Heart left ventricle (tissue), 16 donors: ENCODE measurements around the gene TOMM20. TPM values are rescaled to one million over a fixed set of nuclear protein-coding genes. Genes with fewer than 3 reads are reported as not detected.
"Not testable (repeated sequence)": the region's sequence is repeated elsewhere in the genome, so short reads cannot be mapped to it uniquely, and the experiment has no call there.

Experiments
- ATAC-seq, 4 donors: fragments of 200-7000 bp; cut with Tn5 transposase; one replicate each; pipeline ENCODE4 v1.9.1; 2020 to 2022; ENCODE audit warnings: moderate library complexity in 4 of 4, mild to moderate bottlenecking in 3 of 4, moderate number of reproducible peaks in 1 of 4
- DNase-seq, 5 donors: peaks; one replicate each; pipeline ENCODE4 v3.0.0-alpha.2; 2020
- H3K27ac ChIP-seq, 12 donors: fragments of 200-600 bp; sonication (generic) in 4 of 12; one replicate each; pipeline versions ENCODE4 v1.5.0 to v1.8.0; 2016 to 2022; ENCODE audit warnings: mild to moderate bottlenecking in 2 of 12
- H3K27me3 ChIP-seq, 9 donors: fragments of 200-600 bp; sonication (generic) in 2 of 9; one replicate each; pipeline versions ENCODE4 v1.5.1 to v1.8.0; 2016 to 2022; ENCODE audit warnings: mild to moderate bottlenecking in 3 of 9
- H3K36me3 ChIP-seq, 9 donors: fragments of 200-600 bp; sonication (generic) in 2 of 9; one replicate each; pipeline versions ENCODE4 v1.5.0 to v1.8.0; 2018 to 2022; ENCODE audit warnings: mild to moderate bottlenecking in 2 of 9
- H3K4me1 ChIP-seq, 12 donors: fragments of 200-600 bp; sonication (generic) in 4 of 12; one replicate each; pipeline versions ENCODE4 v1.5.0 to v1.8.0; 2016 to 2022; ENCODE audit warnings: mild to moderate bottlenecking in 3 of 12
- H3K4me3 ChIP-seq, 12 donors: fragments of 200-600 bp; sonication (generic) in 4 of 12; one replicate each; pipeline versions ENCODE4 v1.5.0 to v1.8.0; 2017 to 2022; ENCODE audit warnings: mild to moderate bottlenecking in 9 of 12, moderate library complexity in 4 of 12
- H3K9me3 ChIP-seq, 12 donors: fragments of 200-600 bp; sonication (generic) in 4 of 12; one replicate each; pipeline versions ENCODE4 v1.5.0 to v1.8.0; 2016 to 2022; ENCODE audit warnings: mild to moderate bottlenecking in 1 of 12
- POLR2A ChIP-seq, 2 donors: fragments of 450-650 bp; IDR thresholded peaks; one replicate each; pipeline ENCODE4 v1.6.1; 2017; ENCODE audit warnings: antibody characterized with exemption in 2 of 2, mild to moderate bottlenecking in 2 of 2, moderate library complexity in 2 of 2
- WGBS, 4 donors: extraction: QIAGEN DNeasy Blood & Tissue Kit in 2 of 4; methylation state at CpG; one replicate each; pipeline versions ENCODE4 v1.1.5 to v1.1.7; 2013 to 2018; 5-methylcytosine and 5-hydroxymethylcytosine counted together
- intact Hi-C, 10 donors: fragments of 100-400 bp; cut with DNase I; formaldehyde crosslinking; loops; one replicate each; pipeline versions ENCODE4 v1.11.1 to v1.14.2; 2022
- polyA plus RNA-seq, 2 donors: library from polyadenylated mRNA; stranded (reverse); fragments of 200-250 nt; gene quantifications; one replicate each; pipeline ENCODE4 v1.2.3, GENCODE V29; 2013
- total RNA-seq, 9 donors: library from RNA; depleted of rRNA in 2 of 9; stranded (reverse); fragments of >200 nt in 2 of 9; fragmentation: NEBNext Ultra II Directional in 3 of 9; extraction: Animal tissue kit (Norgen Biotek cat#: 25700) in 3 of 9; gene quantifications; one replicate each; pipeline versions ENCODE4 v1.1.0 to v1.2.4, GENCODE V29; 2016 to 2023
- TF ChIP-seq, protein P1 (sequence below), 12 donors: fragments of 200-600 bp; sonication (generic) in 4 of 12; IDR thresholded peaks; one replicate each; pipeline versions ENCODE4 v1.5.0 to v1.8.0; 2018 to 2022; ENCODE audit warnings: antibody characterized with exemption in 12 of 12, mild to moderate bottlenecking in 5 of 12
- donor health status: ischemic (EF 13 %, LVEDD 7.1; RV severe dilation, severe dysfunction).
- donor health status: healthy with polysubstance abuse.
- donor health status: DM: no; HTN: yes; CAD: no.
- donor health status: DM: no; HTN: no; CAD: no.
- donor health status: ischemic (EF 25% LVEDD 6.9; RV normal size, moderate dysfunction).
- donor health status: ischemic (EF 25% LVEDD 5.7; RV mildly dilated, moderate dysfunction).
- donor health status: healthy.
- donor health status: DM: yes; HTN: yes; CAD: no.
- donor health status: ischemic (EF 35%, LVEDD 5.7; RV mildly dilated, moderate dysfunction).
- donor health status: nonischemic (EF 11% LVEDD 7.7; RV severe dilation, severe dysfunction).
- donor health status: DM: yes; HTN: yes; CAD: no.
- donor health status: PGD.
- donor health status: ischemic (EF 29% LVEDD 5.4; RV normal size, mild dysfunction).
- donor health status: nonischemic (EF 23%, LVEDD 6.1; RV moderate dilation, normal function).

TOMM20 gene
- total and polyA plus RNA-seq, 11 donors: 43.0 to 100 (median 82.7) TPM

DNA sequence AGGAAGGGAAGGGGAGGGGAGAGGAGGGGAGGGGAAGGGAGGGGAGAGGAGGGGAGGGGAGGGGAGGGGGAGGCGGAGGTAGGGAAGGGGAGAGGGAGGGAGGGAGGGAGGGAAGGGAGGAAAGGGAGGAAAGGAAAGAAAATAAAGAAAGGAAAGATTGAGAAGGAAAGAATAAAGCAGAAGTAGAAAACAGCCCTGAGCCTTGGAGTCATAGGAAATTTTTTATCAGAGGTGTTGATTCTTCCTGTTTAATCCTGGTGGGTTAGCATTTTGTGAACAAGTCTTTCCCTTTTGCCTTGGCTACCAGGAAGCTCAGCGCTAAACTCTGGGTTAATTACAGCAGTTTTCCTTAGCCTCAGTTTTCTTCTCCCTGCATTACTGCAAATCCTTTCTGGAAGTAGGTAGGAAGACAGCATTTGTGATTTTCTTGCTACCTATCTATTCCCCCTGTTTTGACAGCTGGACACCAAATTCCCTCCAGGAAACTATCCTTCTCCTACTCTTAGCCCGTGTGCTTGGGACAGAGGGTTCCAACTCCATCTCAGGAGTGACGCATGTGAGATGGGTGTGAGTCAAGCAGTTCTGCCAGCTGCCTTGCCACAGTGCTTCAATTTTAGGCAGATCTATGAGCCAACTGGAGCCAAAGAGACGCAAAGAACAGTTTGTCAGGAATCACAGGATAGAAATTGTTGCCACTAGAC lies 26.9 kb downstream of the TOMM20 start:
- Histone ChIP-seq H3K9me3 (no peaks in the 10 kb centered on the region), H3K36me3 (peaks cover 0 to under 1% (median 0%) of the 10 kb centered on the region in 9 donors), H3K4me1 (peaks cover 0 to 9% (median 1%) of the 10 kb centered on the region in 12 donors), H3K4me3 (no peak overlapping the region), H3K27ac (no peak overlapping the region), H3K27me3 (no peaks in the 10 kb centered on the region)
- 84 to 92% (median 86%) methylated on average over 5 of the region's 5 CpGs for WGBS, 4 donors
- intact Hi-C loops: loop anchor here in 5 of 10 donors (5.0 to 10.0 kb wide), 2 partner anchors 313 to 316 kb away; no protein-coding TSS in a partner anchor
- TF ChIP-seq, protein P1, sequence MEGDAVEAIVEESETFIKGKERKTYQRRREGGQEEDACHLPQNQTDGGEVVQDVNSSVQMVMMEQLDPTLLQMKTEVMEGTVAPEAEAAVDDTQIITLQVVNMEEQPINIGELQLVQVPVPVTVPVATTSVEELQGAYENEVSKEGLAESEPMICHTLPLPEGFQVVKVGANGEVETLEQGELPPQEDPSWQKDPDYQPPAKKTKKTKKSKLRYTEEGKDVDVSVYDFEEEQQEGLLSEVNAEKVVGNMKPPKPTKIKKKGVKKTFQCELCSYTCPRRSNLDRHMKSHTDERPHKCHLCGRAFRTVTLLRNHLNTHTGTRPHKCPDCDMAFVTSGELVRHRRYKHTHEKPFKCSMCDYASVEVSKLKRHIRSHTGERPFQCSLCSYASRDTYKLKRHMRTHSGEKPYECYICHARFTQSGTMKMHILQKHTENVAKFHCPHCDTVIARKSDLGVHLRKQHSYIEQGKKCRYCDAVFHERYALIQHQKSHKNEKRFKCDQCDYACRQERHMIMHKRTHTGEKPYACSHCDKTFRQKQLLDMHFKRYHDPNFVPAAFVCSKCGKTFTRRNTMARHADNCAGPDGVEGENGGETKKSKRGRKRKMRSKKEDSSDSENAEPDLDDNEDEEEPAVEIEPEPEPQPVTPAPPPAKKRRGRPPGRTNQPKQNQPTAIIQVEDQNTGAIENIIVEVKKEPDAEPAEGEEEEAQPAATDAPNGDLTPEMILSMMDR (IDR thresholded peaks at IDR 0.05): no peak
- no peak for TF ChIP-seq POLR2A (IDR thresholded peaks at IDR 0.05)
- ATAC-seq: no peak
- no peak for DNase-seq

DNA sequence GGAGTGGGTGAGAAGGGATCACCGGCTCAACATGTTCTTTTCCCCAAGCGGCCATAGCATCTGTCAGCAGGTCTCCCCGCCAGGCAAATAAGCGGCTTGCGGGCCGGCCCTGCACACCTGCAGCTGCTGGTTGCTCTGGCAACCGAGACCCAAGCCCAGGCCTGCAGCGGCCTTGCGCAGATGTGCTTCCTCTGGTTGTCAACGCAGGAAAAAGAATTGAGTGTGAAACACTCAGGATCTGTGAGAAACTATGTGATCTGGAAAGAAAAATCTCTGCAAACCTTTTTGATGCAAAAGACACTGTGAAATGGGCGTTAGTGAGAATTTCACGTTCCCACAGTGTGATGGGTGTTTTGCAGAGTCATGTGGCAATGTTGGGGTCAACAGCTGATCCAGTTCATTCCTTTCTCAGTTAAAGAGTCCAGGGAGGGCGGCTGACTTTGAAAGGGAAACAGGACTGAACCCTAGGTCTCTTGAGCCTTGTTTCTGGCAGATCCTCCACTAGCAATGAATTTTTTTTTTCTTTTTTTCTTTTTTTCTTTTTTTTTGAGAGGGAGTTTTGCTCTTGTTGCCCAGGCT lies 28.4 kb downstream of the TOMM20 start:
- Histone ChIP-seq H3K36me3 (no peaks in the 10 kb centered on the region), H3K27ac (peak overlapping the region in 1 of 12 donors; percentile 9), H3K4me1 (peaks cover 0 to 9% (median 1%) of the 10 kb centered on the region in 12 donors), H3K4me3 (no peak overlapping the region), H3K9me3 (no peaks in the 10 kb centered on the region), H3K27me3 (no peaks in the 10 kb centered on the region)
- peak in 2 of 4 donors; percentile 39 to 54 for ATAC-seq
- DNase-seq: peak in 3 of 5 donors; percentile 39 to 52 (median 42)
- TF ChIP-seq, protein P1 (IDR thresholded peaks at IDR 0.05): no peak
- TF ChIP-seq POLR2A (IDR thresholded peaks at IDR 0.05): no peak
- intact Hi-C loops: loop anchor here in 5 of 10 donors (5.0 to 10.0 kb wide), 2 partner anchors 315 to 317 kb away; no protein-coding TSS in a partner anchor
- whole genome bisulfite sequencing, 4 donors: 57 to 71% (median 67%) methylated on average over 13 of the region's 13 CpGs

GRCh38 chr1:235098991-235099390 lies 29.6 kb downstream of the TOMM20 start:
- Histone ChIP-seq H3K27me3 (no peaks in the 10 kb centered on the region), H3K27ac (no peak overlapping the region), H3K36me3 (no peaks in the 10 kb centered on the region), H3K4me1 (peaks cover 0 to 5% (median under 1%) of the 10 kb centered on the region in 12 donors), H3K9me3 (no peaks in the 10 kb centered on the region), H3K4me3 (no peak overlapping the region)
- 94 to 97% (median 96%) methylated on average over 9 of the region's 9 CpGs for WGBS, 4 donors
- TF ChIP-seq, protein P1 (IDR thresholded peaks at IDR 0.05): no peak
- no peak for TF ChIP-seq POLR2A (IDR thresholded peaks at IDR 0.05)
- intact Hi-C loops: no loop called here
- DNase-seq (no peak), ATAC-seq (no peak)

DNA sequence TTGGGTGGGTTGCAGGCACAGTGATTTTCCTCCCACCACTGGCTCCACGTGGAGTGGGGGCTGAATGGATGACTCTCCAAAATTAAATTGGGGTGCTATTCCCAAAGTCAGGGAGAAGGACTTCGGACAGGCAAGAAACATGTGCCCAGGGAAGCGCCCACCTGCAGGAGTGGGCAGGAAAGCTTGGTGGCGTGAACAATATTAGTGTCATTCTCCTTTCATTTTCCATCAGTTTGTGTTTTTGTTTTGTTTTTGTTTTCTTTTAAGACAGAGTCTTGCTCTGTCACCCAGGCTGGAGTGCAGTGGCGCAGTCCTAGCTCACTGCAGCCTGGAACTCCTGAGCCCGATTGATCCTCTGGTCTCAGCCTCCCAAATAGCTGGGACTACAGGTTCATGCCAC lies 30.1 kb downstream of the TOMM20 start:
- intact Hi-C loops: no loop called here
- Histone ChIP-seq H3K4me1 (peaks cover 0 to 7% (median 3%) of the 10 kb centered on the region in 12 donors), H3K27me3 (no peaks in the 10 kb centered on the region), H3K4me3 (no peak overlapping the region), H3K27ac (no peak overlapping the region), H3K36me3 (no peaks in the 10 kb centered on the region), H3K9me3 (no peaks in the 10 kb centered on the region)
- no peak for TF ChIP-seq POLR2A (IDR thresholded peaks at IDR 0.05)
- TF ChIP-seq, protein P1 (IDR thresholded peaks at IDR 0.05): no peak
- no peak for ATAC-seq
- DNase-seq: no peak
- WGBS, 4 donors: 79 to 86% (median 84%) methylated on average over 6 of the region's 6 CpGs

DNA sequence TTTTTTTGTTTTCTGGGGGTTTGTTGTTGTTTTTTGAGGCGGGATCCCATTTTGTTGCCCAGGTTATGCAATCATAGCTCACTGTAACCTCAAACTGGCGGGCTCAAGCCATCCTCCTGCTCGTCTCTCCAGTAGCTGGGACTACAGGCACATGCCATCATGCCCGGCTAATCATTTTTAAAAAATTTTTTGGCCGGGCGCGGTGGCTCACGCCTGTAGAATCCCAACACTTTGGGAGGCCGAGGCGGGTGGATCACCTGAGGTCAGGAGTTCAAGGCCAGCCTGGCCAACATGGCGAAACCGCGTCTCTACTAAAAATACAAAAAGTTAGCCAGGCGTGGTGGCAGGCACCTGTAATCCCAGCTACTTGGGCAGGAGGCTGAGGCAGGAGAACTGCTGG lies 31.1 kb downstream of the TOMM20 start:
- intact Hi-C loops, H3K9me3 ChIP-seq, H3K27me3 ChIP-seq, H3K4me3 ChIP-seq, H3K36me3 ChIP-seq, H3K27ac ChIP-seq, DNase-seq, ATAC-seq: not testable (repeated sequence)
- WGBS, 4 donors: 88 to 96% (median 93%) methylated on average over 14 of the region's 14 CpGs
- H3K4me1 ChIP-seq: peaks cover 0 to 14% (median 9%) of the 10 kb centered on the region in 12 donors
